ENCODE data around the gene GRIN2A. TPM values are rescaled to one million over a fixed set of nuclear protein-coding genes. Genes with fewer than 3 reads are reported as not detected.

GRIN2A gene
- total RNA-seq, 1 donor from 2014 or later = 7.8 TPM

DNA sequence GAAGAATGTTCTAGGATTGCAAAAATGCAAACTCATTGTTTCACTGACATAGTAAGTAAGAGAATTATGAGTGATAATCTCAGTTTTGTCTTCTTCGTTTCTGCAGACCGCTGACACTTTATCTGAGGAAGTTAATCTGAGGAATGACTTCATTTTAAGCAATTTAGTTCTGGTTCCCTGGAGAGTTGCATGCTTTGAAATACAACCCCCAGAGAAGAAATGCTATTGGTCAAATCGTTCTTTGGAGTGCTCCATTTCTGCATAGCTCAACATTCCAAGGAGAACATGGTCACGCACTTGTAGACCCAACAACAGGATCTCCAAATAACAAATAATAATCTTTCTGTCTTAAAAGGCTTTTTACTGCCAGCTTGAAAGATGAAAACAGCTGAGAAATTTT lies 427.1 kb downstream of the GRIN2A start:
- no peak for DNase-seq (ENCODE audit: low spot score in 2 of 2)
- H3K27me3 ChIP-seq = no peaks in the 10 kb centered on the region
- intact Hi-C loops (cut with DNase I) = no loop called here
- H3K36me3 ChIP-seq = no peaks in the 10 kb centered on the region
- H3K4me3 ChIP-seq = no peak overlapping the region
- H3K4me1 ChIP-seq = no peaks in the 10 kb centered on the region
- H3K9me3 ChIP-seq = no peaks in the 10 kb centered on the region
- no peak overlapping the region for H3K27ac ChIP-seq
- TF ChIP-seq, protein P1, sequence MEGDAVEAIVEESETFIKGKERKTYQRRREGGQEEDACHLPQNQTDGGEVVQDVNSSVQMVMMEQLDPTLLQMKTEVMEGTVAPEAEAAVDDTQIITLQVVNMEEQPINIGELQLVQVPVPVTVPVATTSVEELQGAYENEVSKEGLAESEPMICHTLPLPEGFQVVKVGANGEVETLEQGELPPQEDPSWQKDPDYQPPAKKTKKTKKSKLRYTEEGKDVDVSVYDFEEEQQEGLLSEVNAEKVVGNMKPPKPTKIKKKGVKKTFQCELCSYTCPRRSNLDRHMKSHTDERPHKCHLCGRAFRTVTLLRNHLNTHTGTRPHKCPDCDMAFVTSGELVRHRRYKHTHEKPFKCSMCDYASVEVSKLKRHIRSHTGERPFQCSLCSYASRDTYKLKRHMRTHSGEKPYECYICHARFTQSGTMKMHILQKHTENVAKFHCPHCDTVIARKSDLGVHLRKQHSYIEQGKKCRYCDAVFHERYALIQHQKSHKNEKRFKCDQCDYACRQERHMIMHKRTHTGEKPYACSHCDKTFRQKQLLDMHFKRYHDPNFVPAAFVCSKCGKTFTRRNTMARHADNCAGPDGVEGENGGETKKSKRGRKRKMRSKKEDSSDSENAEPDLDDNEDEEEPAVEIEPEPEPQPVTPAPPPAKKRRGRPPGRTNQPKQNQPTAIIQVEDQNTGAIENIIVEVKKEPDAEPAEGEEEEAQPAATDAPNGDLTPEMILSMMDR (IDR thresholded peaks at IDR 0.05) = no peak

- H3K4me3 ChIP-seq = no peak overlapping the region
- H3K4me1 ChIP-seq = no peaks in the 10 kb centered on the region
- H3K27ac ChIP-seq = no peak overlapping the region
- DNase-seq (ENCODE audit: low spot score in 2 of 2) = no peak
- no peaks in the 10 kb centered on the region for H3K36me3 ChIP-seq
- TF ChIP-seq, protein P1 (IDR thresholded peaks at IDR 0.05) = no peak
- intact Hi-C loops (cut with DNase I) = no loop called here
- H3K27me3 ChIP-seq = no peaks in the 10 kb centered on the region
- no peaks in the 10 kb centered on the region for H3K9me3 ChIP-seq
Observed at GRCh38 chr16:9741776-9742175, 440.5 kb downstream of the GRIN2A start.

GRCh38 chr16:9739301-9739700 lies 442.9 kb downstream of the GRIN2A start:
- DNase-seq (ENCODE audit: low spot score in 2 of 2) = no peak
- H3K27me3 ChIP-seq = no peaks in the 10 kb centered on the region
- intact Hi-C loops (cut with DNase I) = no loop called here
- no peaks in the 10 kb centered on the region for H3K36me3 ChIP-seq
- H3K4me1 ChIP-seq = no peaks in the 10 kb centered on the region
- no peak overlapping the region for H3K4me3 ChIP-seq
- no peaks in the 10 kb centered on the region for H3K9me3 ChIP-seq
- TF ChIP-seq, protein P1 (IDR thresholded peaks at IDR 0.05) = no peak
- no peak overlapping the region for H3K27ac ChIP-seq

DNA sequence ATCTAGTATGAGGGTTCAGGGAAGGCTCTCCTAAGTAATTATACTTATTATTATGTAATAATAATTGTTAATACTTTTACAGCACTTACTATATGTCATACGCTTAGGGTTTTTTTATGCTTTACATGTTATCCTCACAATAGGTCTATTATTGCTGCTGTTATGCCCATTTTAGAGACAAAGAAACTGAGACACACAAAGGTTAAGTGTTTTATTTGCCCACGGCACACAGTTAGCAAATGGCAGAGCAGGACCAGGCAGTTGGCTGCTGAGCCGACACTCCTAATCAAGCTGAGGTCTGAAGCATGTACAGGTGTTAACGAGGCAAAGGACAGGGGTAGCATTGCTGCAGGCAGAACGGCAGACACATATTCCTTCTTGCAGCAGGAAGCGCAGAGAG lies 443.5 kb downstream of the GRIN2A start:
- H3K9me3 ChIP-seq = no peaks in the 10 kb centered on the region
- H3K4me1 ChIP-seq = no peaks in the 10 kb centered on the region
- TF ChIP-seq, protein P1 (IDR thresholded peaks at IDR 0.05) = no peak
- intact Hi-C loops (cut with DNase I) = no loop called here
- H3K4me3 ChIP-seq = no peak overlapping the region
- no peak overlapping the region for H3K27ac ChIP-seq
- no peaks in the 10 kb centered on the region for H3K27me3 ChIP-seq
- DNase-seq (ENCODE audit: low spot score in 2 of 2) = no peak
- no peaks in the 10 kb centered on the region for H3K36me3 ChIP-seq

- H3K27me3 ChIP-seq = no peaks in the 10 kb centered on the region
- H3K27ac ChIP-seq = no peak overlapping the region
- no peaks in the 10 kb centered on the region for H3K4me1 ChIP-seq
- H3K36me3 ChIP-seq = no peaks in the 10 kb centered on the region
- H3K4me3 ChIP-seq = no peak overlapping the region
- TF ChIP-seq, protein P1 (IDR thresholded peaks at IDR 0.05) = no peak
- intact Hi-C loops (cut with DNase I) = no loop called here
- DNase-seq (ENCODE audit: low spot score in 2 of 2) = no peak
- H3K9me3 ChIP-seq = no peaks in the 10 kb centered on the region
Observed at GRCh38 chr16:9736547-9736946, 445.7 kb downstream of the GRIN2A start.

DNA sequence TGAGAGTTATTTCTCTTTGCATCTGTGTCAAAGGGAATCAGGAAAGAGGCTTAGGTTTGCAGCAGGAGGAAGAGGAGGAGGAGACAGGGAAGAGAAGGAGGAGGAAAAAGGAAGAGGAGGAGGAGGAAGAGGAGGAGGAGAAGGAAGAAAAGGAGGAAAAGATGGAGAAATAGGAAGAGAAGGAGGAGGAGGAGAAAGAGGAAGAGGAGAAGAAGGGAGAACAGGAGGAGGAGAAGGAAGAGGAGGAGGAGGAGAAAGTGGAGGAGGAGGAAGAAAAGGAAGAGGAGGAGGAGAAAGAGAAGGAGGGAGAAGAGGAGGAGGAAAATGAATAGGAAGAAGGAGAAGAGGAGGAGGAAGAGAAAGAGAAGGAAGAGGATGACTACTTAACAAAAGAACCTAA lies 459.1 kb downstream of the GRIN2A start:
- Histone ChIP-seq H3K27me3 (no peaks in the 10 kb centered on the region), H3K27ac (no peak overlapping the region), H3K4me3 (no peak overlapping the region), H3K4me1 (no peaks in the 10 kb centered on the region), H3K36me3 (no peaks in the 10 kb centered on the region), H3K9me3 (no peaks in the 10 kb centered on the region)
- DNase-seq (ENCODE audit: low spot score in 2 of 2) = no peak
- intact Hi-C loops (cut with DNase I) = no loop called here
- TF ChIP-seq, protein P1 (IDR thresholded peaks at IDR 0.05) = no peak
